Stimulated activated naive CD4-positive, alpha-beta T cell (primary cell): Measurements from ENCODE around the gene BOK.
A peak's percentile ranks its signal among the peaks of the same experiment; 100 is the strongest.
"Not testable (repeated sequence)": the region's sequence is repeated elsewhere in the genome, so short reads cannot be mapped to it uniquely, and the experiment has no call there.

ENCODE experiments used
- DNase-seq, 6 experiments: peaks; one replicate each; lab custom pipeline; 2025; lab: John Stamatoyannopoulos, UW

BOK gene

GRCh38 chr2:241572915-241573651, 14.5 kb downstream of the BOK start:
- not testable (repeated sequence) for DNase-seq

GRCh38 chr2:241573741-241574140, 15.2 kb downstream of the BOK start:
- no peak for DNase-seq

GRCh38 chr2:241574911-241575623, 16.5 kb downstream of the BOK start:
- DNase-seq, result no peak

- DNase-seq, result no peak
These were observed 17.2 kb downstream of the BOK start for GRCh38 chr2:241575624-241576292.

- DNase-seq, result no peak
These were observed 17.7 kb downstream of the BOK start for GRCh38 chr2:241576293-241576654.

- no peak for DNase-seq
These were observed 19.0 kb downstream of the BOK start for GRCh38 chr2:241577413-241578122.

- no peak for DNase-seq
These were observed 20.7 kb downstream of the BOK start for GRCh38 chr2:241579281-241579680.

- DNase-seq, result no peak
These were observed 23.8 kb downstream of the BOK start for GRCh38 chr2:241582328-241582727.

GRCh38 chr2:241582806-241583205, 24.3 kb downstream of the BOK start:
- DNase-seq, result no peak

GRCh38 chr2:241584436-241584835, 25.9 kb downstream of the BOK start:
- DNase-seq, result no peak

GRCh38 chr2:241586564-241587264, 28.2 kb downstream of the BOK start:
- no peak for DNase-seq

GRCh38 chr2:241589863-241590262, 31.3 kb downstream of the BOK start:
- DNase-seq, result not testable (repeated sequence)

GRCh38 chr2:241590496-241591455, 32.2 kb downstream of the BOK start:
- DNase-seq, result not testable (repeated sequence)

GRCh38 chr2:241592126-241592845, 33.7 kb downstream of the BOK start:
- no peak for DNase-seq

- DNase-seq, result no peak
These were observed 34.7 kb downstream of the BOK start for GRCh38 chr2:241593271-241593670.

GRCh38 chr2:241595600-241596140, 37.1 kb downstream of the BOK start:
- peak in 1 of 6 experiments; percentile 17 for DNase-seq

- no peak for DNase-seq
These were observed 39.0 kb downstream of the BOK start for GRCh38 chr2:241597561-241597960.

GRCh38 chr2:241598061-241598460, 39.5 kb downstream of the BOK start:
- no peak for DNase-seq

- DNase-seq, result no peak
These were observed 39.9 kb downstream of the BOK start for GRCh38 chr2:241598487-241598886.

GRCh38 chr2:241599615-241600014, 41.1 kb downstream of the BOK start:
- DNase-seq, result no peak
